Central memory CD8-positive, alpha-beta T cell (primary cell): ENCODE measurements around the gene PARN.
"Not testable (repeated sequence)": the region's sequence is repeated elsewhere in the genome, so short reads cannot be mapped to it uniquely, and the experiment has no call there.

Source experiments
- ATAC-seq: fragments of 150-1000 bp; cut with Tn5 transposase; replicated peaks from 2 replicates; pipeline ENCODE4 v1.10.0; 2022; ENCODE audit warnings: mild to moderate bottlenecking, moderate FRiP score, moderate number of reproducible peaks; ENCODE audit not compliant: poor library complexity, severe bottlenecking; ENCODE audit errors: extremely low read depth
- DNase-seq, 2 donors: peaks; one replicate each; pipeline ENCODE4 v3.0.0; 2021; ENCODE audit warnings: low spot score in 2 of 2
- H3K27ac Mint-ChIP-seq: one replicate; pipeline ENCODE4 v1.8.0; 2022; ENCODE audit warnings: low read depth, mild to moderate bottlenecking, moderate library complexity, mixed read lengths
- H3K27me3 Mint-ChIP-seq: one replicate; pipeline ENCODE4 v1.8.0; 2022; ENCODE audit warnings: mixed read lengths
- H3K36me3 Mint-ChIP-seq: one replicate; pipeline ENCODE4 v1.8.0; 2022; ENCODE audit warnings: mild to moderate bottlenecking, moderate library complexity, mixed read lengths; ENCODE audit not compliant: insufficient read depth
- H3K4me1 Mint-ChIP-seq: one replicate; pipeline ENCODE4 v1.8.0; 2022; ENCODE audit warnings: mixed read lengths
- H3K4me3 Mint-ChIP-seq: one replicate; pipeline ENCODE4 v1.8.0; 2022; ENCODE audit warnings: mild to moderate bottlenecking, moderate library complexity, mixed read lengths
- H3K9me3 Mint-ChIP-seq: one replicate; pipeline ENCODE4 v1.8.0; 2022; ENCODE audit warnings: mixed read lengths

Gene PARN

DNA sequence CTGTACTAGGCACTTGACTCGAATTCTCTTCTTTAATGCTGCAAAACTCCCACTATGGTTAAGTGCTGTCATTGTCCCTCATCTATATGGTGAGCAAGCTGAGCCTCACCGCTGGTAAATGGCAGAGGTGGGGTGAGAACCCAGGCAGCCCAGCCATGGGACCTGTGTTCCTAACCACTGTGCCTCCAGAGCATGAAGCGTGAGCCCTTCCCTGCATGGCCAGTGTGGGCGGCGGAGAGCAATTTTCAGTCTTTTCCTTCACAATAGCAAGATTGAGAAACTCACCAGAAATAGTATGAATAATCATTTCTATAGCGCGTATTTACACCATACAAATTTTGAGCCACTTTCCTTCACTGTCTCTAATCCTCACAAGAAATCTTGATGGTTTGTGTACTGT is 11.9 kb upstream of the PARN start:
- ATAC-seq = no peak
- peaks cover 19% of the 10 kb centered on the region for H3K4me1 Mint-ChIP-seq
- peak overlapping the region; percentile 53 for H3K27ac Mint-ChIP-seq
- H3K4me3 Mint-ChIP-seq = no peak overlapping the region
- no peaks in the 10 kb centered on the region for H3K9me3 Mint-ChIP-seq
- DNase-seq = no peak
- H3K36me3 Mint-ChIP-seq = peaks cover 42% of the 10 kb centered on the region
- H3K27me3 Mint-ChIP-seq = no peaks in the 10 kb centered on the region

DNA sequence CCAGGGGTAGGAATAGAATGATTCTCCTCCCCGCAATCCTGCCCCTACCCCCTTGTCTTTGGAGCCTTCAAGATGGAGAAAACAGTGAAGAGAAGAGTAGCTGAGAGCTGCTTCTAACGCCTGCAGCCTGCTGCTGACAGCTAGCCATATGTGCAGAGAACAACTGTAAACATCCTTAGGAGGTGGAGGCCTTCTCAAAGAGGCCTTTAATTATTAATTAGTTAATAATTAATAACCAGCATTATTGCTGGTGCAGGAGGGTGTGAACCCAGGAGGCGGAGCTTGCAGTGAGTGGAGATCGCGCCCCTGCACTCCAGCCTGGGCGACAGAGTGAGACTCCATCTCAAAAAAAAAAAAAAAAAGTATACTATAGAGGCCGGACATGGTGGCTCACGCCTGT is 11.1 kb upstream of the PARN start:
- peaks cover 40% of the 10 kb centered on the region for H3K36me3 Mint-ChIP-seq
- H3K4me1 Mint-ChIP-seq = peaks cover 22% of the 10 kb centered on the region
- H3K27ac Mint-ChIP-seq = no peak overlapping the region
- no peak for DNase-seq
- ATAC-seq = no peak
- no peak overlapping the region for H3K4me3 Mint-ChIP-seq
- no peaks in the 10 kb centered on the region for H3K27me3 Mint-ChIP-seq
- H3K9me3 Mint-ChIP-seq = no peaks in the 10 kb centered on the region

DNA sequence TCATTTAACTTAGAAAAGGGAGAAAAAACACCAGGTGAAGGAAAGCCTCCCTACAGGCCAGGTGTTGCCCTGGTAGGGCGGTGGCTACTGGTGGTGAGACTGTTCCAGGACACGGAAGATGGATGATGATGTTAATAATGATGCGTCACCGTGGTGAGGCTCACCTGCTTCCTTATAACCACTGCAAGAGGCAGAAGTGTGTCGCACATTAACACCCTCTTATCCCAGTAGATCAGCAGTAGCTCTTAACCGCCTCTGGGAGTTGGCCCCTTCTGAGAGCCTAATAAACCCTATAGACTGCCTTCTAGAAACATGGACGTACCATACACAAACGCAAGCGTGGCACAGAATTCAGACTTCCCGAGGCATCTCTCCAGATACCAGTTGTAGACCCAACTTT is 10.5 kb upstream of the PARN start:
- Mint-ChIP-seq H3K27ac (no peak overlapping the region), H3K4me3 (no peak overlapping the region), H3K36me3 (peaks cover 36% of the 10 kb centered on the region), H3K4me1 (peaks cover 27% of the 10 kb centered on the region), H3K27me3 (no peaks in the 10 kb centered on the region), H3K9me3 (no peaks in the 10 kb centered on the region)
- ATAC-seq = no peak
- no peak for DNase-seq

DNA sequence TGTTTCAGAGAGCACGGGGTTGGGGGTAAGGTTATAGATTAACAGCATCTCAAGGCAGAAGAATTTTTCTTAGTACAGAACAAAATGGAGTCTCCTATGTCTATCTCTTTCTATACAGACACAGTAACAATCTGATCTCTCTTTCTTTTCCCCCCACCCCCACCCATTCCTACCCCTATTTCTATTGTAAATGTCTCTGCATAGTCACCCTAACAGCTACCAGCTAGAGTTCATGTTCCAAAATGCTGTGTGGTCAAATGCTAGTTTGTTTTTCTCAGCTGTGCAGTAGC is 6.8 kb upstream of the PARN start:
- peaks cover 58% of the 10 kb centered on the region for H3K4me1 Mint-ChIP-seq
- not testable (repeated sequence) for DNase-seq

DNA sequence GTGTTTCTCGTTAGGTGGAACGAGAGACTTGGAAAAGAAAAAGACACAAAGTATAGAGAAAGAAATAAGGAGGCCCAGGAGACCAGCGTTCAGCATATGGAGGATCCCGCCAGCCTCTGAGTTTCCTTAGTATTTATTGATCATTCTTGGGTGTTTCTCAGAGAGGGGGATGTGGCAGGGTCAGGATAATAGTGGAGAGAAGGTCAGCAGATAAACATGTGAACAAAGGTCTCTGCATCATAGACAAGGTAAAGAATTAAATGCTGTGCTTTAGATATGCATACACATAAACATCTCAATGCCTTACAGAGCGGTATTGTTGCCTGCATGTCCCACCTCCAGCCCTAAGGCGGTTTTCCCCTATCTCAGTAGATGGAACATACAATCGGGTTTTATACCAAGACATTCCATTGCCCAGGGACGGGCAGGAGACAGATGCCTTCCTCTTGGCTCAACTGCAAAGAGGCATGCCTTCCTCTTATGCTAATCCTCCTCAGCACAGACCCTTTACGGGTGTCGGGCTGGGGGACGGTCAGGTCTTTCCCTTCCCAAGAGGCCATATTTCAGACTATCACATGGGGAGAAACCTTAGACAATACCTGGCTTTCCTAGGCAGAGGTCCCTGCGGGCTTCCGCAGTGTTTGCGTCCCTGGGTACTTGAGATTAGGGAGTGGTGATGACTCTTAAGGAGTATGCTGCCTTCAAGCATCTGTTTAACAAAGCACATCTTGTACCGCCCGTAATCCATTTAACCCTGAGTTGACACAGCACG is 6.3 kb upstream of the PARN start:
- Mint-ChIP-seq H3K27ac (peak overlapping the region; percentile 61), H3K36me3 (peaks cover 27% of the 10 kb centered on the region), H3K4me1 (peaks cover 58% of the 10 kb centered on the region)
- H3K4me3 Mint-ChIP-seq, ATAC-seq, DNase-seq, H3K27me3 Mint-ChIP-seq, H3K9me3 Mint-ChIP-seq: not testable (repeated sequence)

More for the DNA sequence above, 6.8 kb upstream of the PARN start:
- not testable (repeated sequence) for H3K9me3 Mint-ChIP-seq, H3K4me3 Mint-ChIP-seq, H3K27me3 Mint-ChIP-seq, ATAC-seq, H3K27ac Mint-ChIP-seq
- H3K36me3 Mint-ChIP-seq = peaks cover 27% of the 10 kb centered on the region

DNA sequence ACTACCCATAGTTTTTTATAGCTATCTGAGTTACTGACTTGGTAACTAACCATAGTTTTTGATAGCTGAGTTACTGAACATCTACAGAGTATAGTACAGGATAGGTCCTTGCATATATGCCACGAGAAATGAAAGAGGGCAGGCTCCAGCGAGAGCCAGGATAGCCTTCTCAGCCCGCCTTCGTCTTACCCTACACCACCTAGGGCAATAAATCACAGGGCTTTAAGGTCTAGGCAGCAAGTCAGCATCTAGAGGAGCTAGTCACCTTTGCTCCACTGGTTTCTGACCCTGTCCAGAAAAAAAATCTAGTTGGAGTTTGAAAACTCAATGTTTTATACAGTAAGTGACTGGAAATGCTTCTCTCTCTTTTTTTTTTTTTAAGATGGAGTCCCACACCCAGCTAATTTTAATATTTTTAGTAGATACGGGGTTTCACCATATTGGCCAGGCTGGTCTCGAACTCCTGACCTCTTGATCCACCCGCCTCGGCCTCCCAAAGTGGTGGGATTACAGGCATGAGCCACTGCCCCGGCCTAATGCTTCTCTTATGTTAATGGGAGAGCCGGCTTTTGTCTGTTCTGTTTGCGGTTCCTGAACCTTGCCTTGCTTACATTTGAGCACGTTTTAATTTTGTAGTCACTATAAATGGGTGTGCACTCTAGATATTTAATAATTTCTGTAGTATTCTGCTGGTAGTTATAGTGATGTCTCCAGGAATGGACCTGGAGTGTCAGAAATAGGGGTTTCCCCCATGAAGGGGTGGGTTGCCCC is 5.5 kb upstream of the PARN start:
- peak overlapping the region; percentile 61 for H3K27ac Mint-ChIP-seq
- DNase-seq = no peak
- peaks cover under 1% of the 10 kb centered on the region for H3K9me3 Mint-ChIP-seq
- no peaks in the 10 kb centered on the region for H3K27me3 Mint-ChIP-seq
- no peak for ATAC-seq
- peaks cover 22% of the 10 kb centered on the region for H3K36me3 Mint-ChIP-seq
- H3K4me3 Mint-ChIP-seq = no peak overlapping the region
- H3K4me1 Mint-ChIP-seq = peaks cover 52% of the 10 kb centered on the region

DNA sequence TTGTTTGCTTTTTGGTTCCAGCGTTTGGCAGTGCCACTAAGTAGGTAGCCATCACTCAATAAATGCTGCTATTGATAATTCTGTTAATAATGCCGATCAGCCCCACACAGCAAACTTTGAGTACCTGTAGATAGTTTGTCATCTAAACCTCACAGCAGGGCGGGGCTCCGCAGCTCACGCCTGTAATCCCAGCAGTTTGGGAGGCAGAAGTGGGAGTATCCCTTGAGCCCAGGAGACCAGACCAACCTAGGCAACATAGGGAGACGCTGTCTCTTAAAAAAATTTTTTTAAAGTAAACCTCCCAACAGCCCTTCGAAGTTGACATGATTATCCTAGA is 4.3 kb upstream of the PARN start:
- Mint-ChIP-seq H3K36me3 (peaks cover 27% of the 10 kb centered on the region), H3K9me3 (peaks cover 6% of the 10 kb centered on the region)

DNA sequence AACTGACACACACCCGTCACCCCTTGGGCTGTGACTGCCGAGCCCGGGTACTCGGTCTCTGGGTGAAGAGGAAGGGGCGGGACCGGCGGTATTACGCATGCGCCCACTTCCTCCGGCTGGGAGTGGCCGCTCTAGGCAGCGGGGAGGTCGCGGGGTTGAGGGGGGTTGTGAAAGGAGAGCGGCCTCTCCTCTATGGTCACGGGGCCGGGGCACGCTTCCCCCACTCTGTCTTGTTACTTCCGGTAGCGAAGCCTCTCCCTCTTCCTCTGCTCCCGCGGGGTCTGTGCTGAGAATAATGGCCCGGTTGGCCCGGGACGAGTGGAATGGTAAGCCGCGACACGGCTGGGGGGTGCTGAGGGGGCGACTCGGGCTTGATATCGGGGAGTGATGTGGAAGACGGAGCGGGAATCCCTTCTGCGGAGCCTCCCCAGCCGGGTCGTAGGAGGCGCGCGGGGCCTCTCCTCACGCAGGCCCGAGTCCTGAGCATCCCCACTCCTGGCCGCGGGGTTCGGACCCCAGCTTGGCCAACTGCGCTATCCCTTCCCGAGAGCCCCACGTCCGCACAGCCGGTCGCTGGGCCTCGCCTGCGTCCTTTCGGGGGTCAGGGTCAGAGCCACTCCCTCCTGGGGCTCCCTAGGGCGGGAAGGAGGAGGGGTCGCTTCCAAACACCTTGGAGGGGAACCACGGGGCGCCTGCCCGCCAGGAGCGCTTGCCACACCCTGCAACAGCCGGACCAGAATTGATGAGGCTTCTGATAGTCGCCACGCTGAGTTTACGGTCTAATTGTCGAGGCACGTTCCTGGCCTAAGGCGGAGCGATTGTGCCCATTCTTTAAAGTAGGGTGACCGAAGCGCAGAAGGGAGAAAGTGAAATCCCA is 2.9 kb upstream of the PARN start, which contains the start of gene BFAR:
Gene BFAR, plus strand, starts transcription at position 259 of the 877 bp plus-strand sequence. CDS start 11,396 bp downstream, outside the sequence.
- H3K4me1 Mint-ChIP-seq = peaks cover 58% of the 10 kb centered on the region
- peak within 1 kb of the TSS; percentile 90 for H3K27ac Mint-ChIP-seq
- H3K36me3 Mint-ChIP-seq = peaks cover 27% of the 10 kb centered on the region
- ATAC-seq (peak; percentile 75), DNase-seq (peak; percentile 98 to 99)
- peaks cover 6% of the 10 kb centered on the region for H3K9me3 Mint-ChIP-seq
- peak within 1 kb of the TSS; percentile 94 for H3K4me3 Mint-ChIP-seq
- H3K27me3 Mint-ChIP-seq = no peaks in the 10 kb centered on the region

More for the DNA sequence above, 4.3 kb upstream of the PARN start:
- H3K4me3 Mint-ChIP-seq = peak overlapping the region; percentile 94
- DNase-seq (no peak), ATAC-seq (no peak)
- peaks cover 49% of the 10 kb centered on the region for H3K4me1 Mint-ChIP-seq
- peak overlapping the region; percentile 90 for H3K27ac Mint-ChIP-seq
- H3K27me3 Mint-ChIP-seq = no peaks in the 10 kb centered on the region

DNA sequence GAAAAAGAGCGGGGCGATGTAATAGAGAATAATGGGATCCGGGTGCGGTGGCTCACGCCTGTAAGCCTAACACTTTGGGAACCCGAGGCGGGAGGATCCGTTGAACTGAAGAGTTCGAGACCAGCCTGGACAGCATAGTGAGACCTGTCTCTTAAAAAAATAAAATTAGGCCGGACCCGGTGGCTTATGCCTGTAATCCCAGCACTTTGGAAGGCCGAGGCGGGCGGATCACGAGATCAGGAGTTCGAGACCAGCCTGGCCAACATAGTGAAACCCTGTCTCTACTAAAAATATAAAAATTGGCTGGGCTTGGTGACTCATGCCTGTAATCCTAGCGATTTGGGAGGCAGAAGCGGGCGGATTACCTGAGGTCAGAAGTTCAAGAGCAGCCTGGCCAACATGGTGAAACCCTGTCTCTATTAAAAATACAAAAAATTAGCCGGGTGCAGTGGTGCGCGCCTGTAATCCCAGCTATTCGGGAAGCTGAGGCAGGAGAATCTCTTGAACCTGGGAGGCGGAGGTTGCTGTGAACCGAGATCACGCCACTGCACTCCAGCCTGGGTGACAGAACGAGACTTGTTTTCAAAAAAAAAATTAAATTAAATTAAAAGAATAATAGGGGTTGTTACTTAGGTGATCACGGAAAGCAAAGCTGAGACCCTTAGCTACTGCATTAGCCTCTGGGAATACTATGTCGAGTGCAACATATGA is 715 bp upstream of the PARN start:
- peaks cover 37% of the 10 kb centered on the region for H3K36me3 Mint-ChIP-seq
- peak overlapping the region; percentile 92 for H3K27ac Mint-ChIP-seq
- peaks cover 50% of the 10 kb centered on the region for H3K4me1 Mint-ChIP-seq
- peak overlapping the region; percentile 95 for H3K4me3 Mint-ChIP-seq
- DNase-seq, ATAC-seq, H3K27me3 Mint-ChIP-seq, H3K9me3 Mint-ChIP-seq: not testable (repeated sequence)

DNA sequence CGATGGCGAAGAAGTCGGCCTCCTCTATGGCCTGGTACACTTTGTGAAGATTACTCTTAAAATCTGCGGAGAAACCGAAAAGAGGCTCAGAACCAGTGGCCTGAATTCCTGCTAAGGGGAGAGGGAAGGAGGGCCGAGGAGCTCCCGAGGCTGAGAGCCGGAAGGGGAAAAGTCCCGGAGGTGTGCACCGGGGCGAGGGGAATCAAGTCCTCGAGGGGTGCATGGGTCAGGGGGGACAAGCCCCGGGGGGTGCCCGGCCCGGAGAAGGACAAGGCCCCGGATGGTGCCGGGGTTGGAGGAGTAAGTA is 495 bp downstream of the PARN start:
- no peak for DNase-seq
- H3K9me3 Mint-ChIP-seq = peaks cover 6% of the 10 kb centered on the region
- peaks cover 40% of the 10 kb centered on the region for H3K4me1 Mint-ChIP-seq
- H3K36me3 Mint-ChIP-seq = peaks cover 49% of the 10 kb centered on the region
- H3K4me3 Mint-ChIP-seq = peak overlapping the region; percentile 95
- no peaks in the 10 kb centered on the region for H3K27me3 Mint-ChIP-seq
- peak overlapping the region; percentile 92 for H3K27ac Mint-ChIP-seq
- ATAC-seq = no peak

DNA sequence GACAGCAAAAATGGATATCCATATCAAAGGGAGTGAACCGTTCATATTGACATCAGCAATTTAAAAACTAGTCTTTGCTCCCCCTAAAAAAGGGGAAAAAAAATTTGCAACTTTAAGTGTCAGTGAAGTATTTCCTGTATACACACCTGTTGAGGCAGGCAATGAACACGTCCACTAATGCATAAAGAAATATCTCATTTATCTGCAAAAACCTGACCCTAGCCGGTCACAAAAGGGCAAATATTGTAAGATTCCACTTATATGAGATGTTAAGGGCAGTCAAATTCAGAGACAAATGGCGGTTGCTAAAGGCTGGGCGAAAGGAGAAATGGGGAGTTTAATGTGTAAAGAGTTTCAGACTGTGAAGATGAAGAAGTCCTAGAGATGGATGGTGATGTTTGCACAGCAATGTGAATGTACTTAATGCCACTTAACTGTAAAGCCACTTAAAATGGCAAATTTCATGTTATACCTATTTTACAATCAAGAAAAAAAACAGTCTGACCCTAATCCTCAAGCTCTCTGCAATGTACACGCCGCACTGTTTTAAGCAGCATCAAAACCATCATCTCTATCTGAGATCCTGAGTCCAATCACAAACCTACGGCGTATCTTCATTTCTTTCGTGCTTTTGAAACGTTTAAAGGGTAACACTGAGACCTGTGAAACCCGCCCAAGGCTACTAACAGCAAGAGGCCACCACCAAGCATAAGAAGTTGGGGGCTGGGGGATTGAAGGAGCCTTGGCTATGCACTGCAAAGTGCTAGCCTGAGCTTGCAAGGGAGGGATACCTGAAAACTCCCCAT is 1.1 kb downstream of the PARN start:
- no peak for ATAC-seq
- H3K27ac Mint-ChIP-seq = peak overlapping the region; percentile 92
- H3K9me3 Mint-ChIP-seq = peaks cover 6% of the 10 kb centered on the region
- peak overlapping the region; percentile 95 for H3K4me3 Mint-ChIP-seq
- H3K36me3 Mint-ChIP-seq = peaks cover 49% of the 10 kb centered on the region
- H3K4me1 Mint-ChIP-seq = peaks cover 34% of the 10 kb centered on the region
- no peaks in the 10 kb centered on the region for H3K27me3 Mint-ChIP-seq
- DNase-seq = no peak
